SK-N-SH (cell line): Measurements from ENCODE around the gene OTOP2. TPM values are rescaled to one million over a fixed set of nuclear protein-coding genes. Genes with fewer than 3 reads are reported as not detected.
"Not testable (repeated sequence)": the region's sequence is repeated elsewhere in the genome, so short reads cannot be mapped to it uniquely, and the experiment has no call there.

Source experiments
- CTCF ChIA-PET: fragments of 300-600, 350-600 bp; formaldehyde crosslinking; extraction: SDS; loops from one replicate; lab custom pipeline; 2021; lab: Yijun Ruan, JAX
- POLR2A ChIA-PET: fragments of 350-600 bp; sonication (Branson Sonifier 250); formaldehyde crosslinking; extraction: SDS; loops from one replicate; lab custom pipeline; 2020; ENCODE audit warnings: antibody characterized with exemption, inconsistent platforms; lab: Yijun Ruan, JAX
- DNase-seq: peaks from one replicate; pipeline ENCODE4 v3.0.0; 2012
- H2AFZ ChIP-seq: fragments of 200-600 bp; sonication (generic); 2 replicates; pipeline ENCODE4 v1.8.1; 2016; ENCODE audit warnings: antibody characterized with exemption, mild to moderate bottlenecking, low read depth
- H3F3A ChIP-seq: fragments of 200-600 bp; sonication (generic); replicated peaks from 2 replicates; pipeline ENCODE3; 2016; ENCODE audit warnings: antibody characterized with exemption, mild to moderate bottlenecking; ENCODE audit not compliant: insufficient read depth
- H3K27ac ChIP-seq, 2 experiments: fragments of 200-500 bp in 1 of 2; fragments of 200-600 bp in 1 of 2; sonication (Bioruptor generic) in 1 of 2; sonication (generic), shearing (Covaris generic) in 1 of 2; 2 replicates each; pipeline versions ENCODE4 v1.5.1 to v1.6.1; 2014 to 2016; ENCODE audit warnings: low read depth in 2 of 2, inconsistent platforms in 1 of 2, low read length in 1 of 2, mild to moderate bottlenecking in 1 of 2, mixed read lengths in 1 of 2
- H3K27me3 ChIP-seq: fragments of 200-600 bp; sonication (generic), shearing (Covaris generic); 2 replicates; pipeline ENCODE4 v1.6.1; 2016; ENCODE audit warnings: mixed run types; ENCODE audit not compliant: insufficient read depth
- H3K36me3 ChIP-seq, 2 experiments: fragments of 200-500 bp in 1 of 2; fragments of 200-600 bp in 1 of 2; sonication (Bioruptor generic) in 1 of 2; sonication (generic) in 1 of 2; replicated peaks in 1 of 2; 2 replicates each; pipeline versions ENCODE3 to v1.5.1; 2014 to 2016; ENCODE audit warnings: low read length in 1 of 2, mild to moderate bottlenecking in 1 of 2; ENCODE audit not compliant: insufficient read depth in 2 of 2, control insufficient read depth in 1 of 2
- H3K4me1 ChIP-seq, 2 experiments: fragments of 200-500 bp in 1 of 2; fragments of 200-600 bp in 1 of 2; sonication (Bioruptor generic) in 1 of 2; sonication (generic), shearing (Covaris generic) in 1 of 2; 2 replicates each; pipeline versions ENCODE4 v1.5.1 to v1.6.1; 2014 to 2016; ENCODE audit warnings: low read depth in 1 of 2, low read length in 1 of 2, mixed run types in 1 of 2; ENCODE audit not compliant: insufficient read depth in 2 of 2, control insufficient read depth in 1 of 2
- H3K4me2 ChIP-seq: fragments of 200-600 bp; sonication (generic), shearing (Covaris generic); 2 replicates; pipeline ENCODE4 v1.6.1; 2017; ENCODE audit warnings: mixed run types
- H3K4me3 ChIP-seq, 2 experiments: fragments of 200-500 bp in 1 of 2; fragments of 200-600 bp in 1 of 2; sonication (Bioruptor generic) in 1 of 2; sonication (generic), shearing (Covaris generic) in 1 of 2; 2 replicates each; pipeline versions ENCODE4 v1.5.1 to v1.8.1; 2014 to 2016; ENCODE audit warnings: low read depth in 2 of 2, inconsistent platforms in 1 of 2, low read length in 1 of 2, mild to moderate bottlenecking in 1 of 2, mixed read lengths in 1 of 2, moderate library complexity in 1 of 2
- H3K79me2 ChIP-seq: fragments of 200-600 bp; sonication (generic); 2 replicates; pipeline ENCODE4 v1.8.1; 2017; ENCODE audit warnings: mild to moderate bottlenecking; ENCODE audit not compliant: insufficient read depth
- H3K9ac ChIP-seq: fragments of 200-600 bp; sonication (generic); 2 replicates; pipeline ENCODE4 v1.6.1; 2017; ENCODE audit warnings: mixed run types
- H3K9me2 ChIP-seq: fragments of 200-600 bp; sonication (generic); 2 replicates; pipeline ENCODE4 v1.6.1; 2017; ENCODE audit warnings: mixed run types
- H3K9me3 ChIP-seq: fragments of 200-600 bp; sonication (generic); 2 replicates; pipeline ENCODE4 v1.6.1; 2017; ENCODE audit warnings: mixed run types, mild to moderate bottlenecking, moderate library complexity
- H4K20me1 ChIP-seq: fragments of 200-600 bp; sonication (generic); 2 replicates; pipeline ENCODE4 v1.6.1; 2017; ENCODE audit warnings: mild to moderate bottlenecking, mixed run types; ENCODE audit not compliant: insufficient read depth
- EP300 ChIP-seq, 2 experiments: IDR thresholded peaks; 2 replicates each; pipeline versions ENCODE4 v1.4.0 to v1.6.1; 2012; ENCODE audit warnings: borderline replicate concordance in 1 of 2, low read depth in 1 of 2, low read length in 1 of 2
- EZH2phosphoT487 ChIP-seq: fragments of 200-600 bp; sonication (generic); IDR thresholded peaks from 2 replicates; pipeline ENCODE4 v1.6.1; 2017; ENCODE audit warnings: low read depth, mixed run types, mild to moderate bottlenecking, antibody characterized with exemption, moderate library complexity, borderline replicate concordance
- FOXM1 ChIP-seq: IDR thresholded peaks from 2 replicates; pipeline ENCODE4 v1.4.0; 2012; ENCODE audit warnings: low read depth, mild to moderate bottlenecking
- GABPA ChIP-seq: IDR thresholded peaks from 2 replicates; pipeline ENCODE4 v1.4.0; 2012; ENCODE audit warnings: low read depth, mild to moderate bottlenecking
- MAX ChIP-seq: IDR thresholded peaks from 2 replicates; pipeline ENCODE4 v1.4.0; 2012; ENCODE audit warnings: low read depth
- NFIC ChIP-seq: IDR thresholded peaks from 2 replicates; pipeline ENCODE4 v1.4.0; 2012; ENCODE audit warnings: borderline replicate concordance
- NRF1 ChIP-seq: IDR thresholded peaks from 2 replicates; pipeline ENCODE4 v1.6.1; 2012; ENCODE audit warnings: low read depth, mild to moderate bottlenecking, low read length
- POLR2AphosphoS5 ChIP-seq: IDR thresholded peaks from 2 replicates; pipeline ENCODE4 v1.6.1; 2012; ENCODE audit warnings: low read depth, low read length
- RXRA ChIP-seq: IDR thresholded peaks from 2 replicates; pipeline ENCODE4 v1.4.0; 2012; ENCODE audit warnings: low read depth, mild to moderate bottlenecking, borderline replicate concordance
- SIN3A ChIP-seq: IDR thresholded peaks from 2 replicates; pipeline ENCODE4 v1.6.1; 2012; ENCODE audit warnings: low read depth, mild to moderate bottlenecking, low read length, moderate library complexity, borderline replicate concordance
- SMC3 ChIP-seq: IDR thresholded peaks from 2 replicates; pipeline ENCODE4 v1.6.1; 2012; ENCODE audit warnings: low read depth, low read length, improper control_type of control experiment
- TEAD4 ChIP-seq: IDR thresholded peaks from 2 replicates; pipeline ENCODE4 v1.4.0; 2012; ENCODE audit warnings: mild to moderate bottlenecking, borderline replicate concordance; ENCODE audit not compliant: insufficient read depth
- WGBS: methylation state at CpG from one replicate; pipeline ENCODE4 v1.1.6; 2017; ENCODE audit warnings: low lambda C conversion rate; 5-methylcytosine and 5-hydroxymethylcytosine counted together
- polyA plus RNA-seq, 3 experiments: library from polyadenylated mRNA; depleted of rRNA; stranded (reverse); fragments of >200 nt; gene quantifications; 2 replicates each; pipeline ENCODE4 v1.2.3, GENCODE V29; 2012
- TF ChIP-seq, protein P1 (sequence below): IDR thresholded peaks from 2 replicates; pipeline ENCODE4 v1.4.0; 2012; ENCODE audit warnings: low read depth, borderline replicate concordance
- TF ChIP-seq, protein P2 (sequence below): fragments of 150-350 bp; IDR thresholded peaks from 2 replicates; pipeline ENCODE4 v1.6.1; 2016; ENCODE audit warnings: mild to moderate bottlenecking, low read depth, low read length

The OTOP2 gene
- polyA plus RNA-seq, 1 of the 3 experiments (the other 2 are of a cell fraction) = not detected

GRCh38 chr17:74904687-74905409, 19.2 kb upstream of the OTOP2 start:
- H3K4me3 ChIP-seq = no peak overlapping the region
- no peak for TF ChIP-seq EP300 (IDR thresholded peaks at IDR 0.05; ENCODE audit: borderline replicate concordance in 1 of 2, low read depth in 1 of 2, low read length in 1 of 2)
- no peak for TF ChIP-seq POLR2AphosphoS5
- no peak for TF ChIP-seq FOXM1
- no peak for TF ChIP-seq SIN3A
- no peak for TF ChIP-seq TEAD4
- no peak for TF ChIP-seq EZH2phosphoT487
- TF ChIP-seq, protein P1, sequence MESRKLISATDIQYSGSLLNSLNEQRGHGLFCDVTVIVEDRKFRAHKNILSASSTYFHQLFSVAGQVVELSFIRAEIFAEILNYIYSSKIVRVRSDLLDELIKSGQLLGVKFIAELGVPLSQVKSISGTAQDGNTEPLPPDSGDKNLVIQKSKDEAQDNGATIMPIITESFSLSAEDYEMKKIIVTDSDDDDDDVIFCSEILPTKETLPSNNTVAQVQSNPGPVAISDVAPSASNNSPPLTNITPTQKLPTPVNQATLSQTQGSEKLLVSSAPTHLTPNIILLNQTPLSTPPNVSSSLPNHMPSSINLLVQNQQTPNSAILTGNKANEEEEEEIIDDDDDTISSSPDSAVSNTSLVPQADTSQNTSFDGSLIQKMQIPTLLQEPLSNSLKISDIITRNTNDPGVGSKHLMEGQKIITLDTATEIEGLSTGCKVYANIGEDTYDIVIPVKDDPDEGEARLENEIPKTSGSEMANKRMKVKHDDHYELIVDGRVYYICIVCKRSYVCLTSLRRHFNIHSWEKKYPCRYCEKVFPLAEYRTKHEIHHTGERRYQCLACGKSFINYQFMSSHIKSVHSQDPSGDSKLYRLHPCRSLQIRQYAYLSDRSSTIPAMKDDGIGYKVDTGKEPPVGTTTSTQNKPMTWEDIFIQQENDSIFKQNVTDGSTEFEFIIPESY = no peak
- TF ChIP-seq NFIC = no peak
- TF ChIP-seq SMC3 = no peak
- TF ChIP-seq GABPA = no peak
- no peak for TF ChIP-seq NRF1
- TF ChIP-seq RXRA = no peak
- TF ChIP-seq, protein P2, sequence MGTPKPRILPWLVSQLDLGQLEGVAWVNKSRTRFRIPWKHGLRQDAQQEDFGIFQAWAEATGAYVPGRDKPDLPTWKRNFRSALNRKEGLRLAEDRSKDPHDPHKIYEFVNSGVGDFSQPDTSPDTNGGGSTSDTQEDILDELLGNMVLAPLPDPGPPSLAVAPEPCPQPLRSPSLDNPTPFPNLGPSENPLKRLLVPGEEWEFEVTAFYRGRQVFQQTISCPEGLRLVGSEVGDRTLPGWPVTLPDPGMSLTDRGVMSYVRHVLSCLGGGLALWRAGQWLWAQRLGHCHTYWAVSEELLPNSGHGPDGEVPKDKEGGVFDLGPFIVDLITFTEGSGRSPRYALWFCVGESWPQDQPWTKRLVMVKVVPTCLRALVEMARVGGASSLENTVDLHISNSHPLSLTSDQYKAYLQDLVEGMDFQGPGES = no peak
- no peak for TF ChIP-seq MAX
- H3K27ac ChIP-seq = no peak overlapping the region
- no peaks in the 10 kb centered on the region for H3K9me2 ChIP-seq
- no peaks in the 10 kb centered on the region for H4K20me1 ChIP-seq
- no peaks in the 10 kb centered on the region for H3F3A ChIP-seq
- no peaks in the 10 kb centered on the region for H3K79me2 ChIP-seq
- H3K9ac ChIP-seq = no peak overlapping the region
- H3K27me3 ChIP-seq = peaks cover 26% of the 10 kb centered on the region
- ChIA-PET CTCF (interaction anchor here (1.3 to 2.0 kb wide), 3 partner anchors 43 to 201 kb away, joined by 3 to 6 read pairs (median 4); no protein-coding TSS in a partner anchor), POLR2A (no interaction called here)
- WGBS = 55% methylated on average over 7 of the region's 7 CpGs
- H3K4me2 ChIP-seq = no peak overlapping the region
- H3K36me3 ChIP-seq = no peaks in the 10 kb centered on the region
- DNase-seq = no peak
- H2AFZ ChIP-seq = no peak overlapping the region
- H3K9me3 ChIP-seq = no peaks in the 10 kb centered on the region
- no peaks in the 10 kb centered on the region for H3K4me1 ChIP-seq

GRCh38 chr17:74906214-74906793, 17.8 kb upstream of the OTOP2 start:
- H3K27ac ChIP-seq, POLR2A ChIA-PET: not testable (repeated sequence)
- CTCF ChIA-PET = interaction anchor here (0.7 to 1.8 kb wide), 6 partner anchors 17 to 366 kb away, joined by 3 to 4 read pairs (median 3); partner anchors contain the start of gene USH1G

More at GRCh38 chr17:74906214-74906793, 17.8 kb upstream of the OTOP2 start:
- not testable (repeated sequence) for H3K4me2 ChIP-seq, H2AFZ ChIP-seq, H3K36me3 ChIP-seq, H3K9me3 ChIP-seq, H3K9ac ChIP-seq, H3K4me1 ChIP-seq, H3K4me3 ChIP-seq, H3K9me2 ChIP-seq, H4K20me1 ChIP-seq, H3F3A ChIP-seq, DNase-seq, H3K79me2 ChIP-seq
- peaks cover 26% of the 10 kb centered on the region for H3K27me3 ChIP-seq
- 49% methylated on average over 6 of the region's 6 CpGs for WGBS
